ENCODE measurements around the gene DUSP18. TPM values are rescaled to one million over a fixed set of nuclear protein-coding genes. Genes with fewer than 3 reads are reported as not detected.

DUSP18 gene
- total and polyA plus RNA-seq, 2 of the 13 experiments (the other 11 are each of a cell fraction or from before 2014, with no cell fraction given), result 1.4 to 2.3 TPM

DNA sequence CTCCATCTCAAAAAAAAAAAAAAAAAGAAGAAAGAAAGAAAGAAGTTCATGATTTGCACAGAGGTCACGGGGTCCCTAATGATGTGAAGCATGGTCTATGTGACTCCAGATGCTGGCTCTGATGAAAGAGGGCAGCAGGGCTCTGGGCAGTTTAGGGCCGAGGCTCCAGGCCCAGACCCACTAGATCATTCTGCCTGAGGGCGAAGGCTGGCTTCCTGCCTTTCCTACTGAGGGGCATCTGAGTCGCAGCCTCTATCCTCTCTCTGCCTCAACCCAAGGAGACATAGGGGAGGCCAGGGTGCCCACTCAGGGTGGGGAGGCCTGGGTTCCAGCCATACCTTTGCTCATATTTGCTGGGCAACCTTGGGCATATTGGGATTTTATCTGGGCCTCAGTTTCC is 27.3 kb downstream of the DUSP18 start:
- H3K4me3 ChIP-seq (replicated peaks in 1 of 3; ENCODE audit: insufficient read depth in 1 of 3, low read depth in 2 of 3, low read length in 3 of 3), result no peak overlapping the region
- H3K36me3 ChIP-seq (replicated peaks in 1 of 2; ENCODE audit: control insufficient read depth in 1 of 2, insufficient read depth in 2 of 2, low read length in 2 of 2), result no peaks in the 10 kb centered on the region
- no TSS peak for BruUV-seq (replicated peaks)
- in situ Hi-C loops (cut with HindIII; ENCODE audit: extremely low pct_ligation_motif_present, low pct_unique_long_range_greater_than_20kb) (no loop called here), intact Hi-C loops (cut with micrococcal nuclease; ENCODE audit: unreplicated experiment) (no loop called here)
- H3K27me3 ChIP-seq (ENCODE audit: control insufficient read depth in 1 of 2, insufficient read depth in 2 of 2, low read length in 2 of 2), result peaks cover 0 to 6% of the 10 kb centered on the region in 2 experiments; a peak in 4 of 5 replicates
- ChIA-PET POLR2A (no interaction called here), CTCF (ENCODE audit: low intra/inter-chr PET ratio, low total read pairs) (no interaction called here)
- TF ChIP-seq THAP9 (CRISPR knock-in tag; IDR thresholded peaks at IDR 0.05; ENCODE audit: borderline replicate concordance) (no peak), ZSCAN20 (CRISPR knock-in tag; IDR thresholded peaks at IDR 0.05; ENCODE audit: borderline replicate concordance) (no peak), NFIC (IDR thresholded peaks at IDR 0.05; ENCODE audit: low read length) (no peak), MXI1 (IDR thresholded peaks at IDR 0.05; ENCODE audit: borderline replicate concordance, low read depth, low read length) (no peak), PRDM10 (CRISPR knock-in tag; IDR thresholded peaks at IDR 0.05; ENCODE audit: low read depth) (no peak), ZNF720 (CRISPR knock-in tag; IDR thresholded peaks at IDR 0.05) (no peak), RBFOX2 (IDR thresholded peaks at IDR 0.05; ENCODE audit: low read depth, low read length) (no peak), ZNF329 (CRISPR knock-in tag; IDR thresholded peaks at IDR 0.05; ENCODE audit: low read depth) (no peak), KLF12 (CRISPR knock-in tag; IDR thresholded peaks at IDR 0.05; ENCODE audit: borderline replicate concordance) (no peak)
- H2AFZ ChIP-seq (ENCODE audit: low read length), result no peak overlapping the region
- ATAC-seq (no peak), DNase-seq (ENCODE audit: low spot score) (no peak), FAIRE-seq (no peak)
- no peaks in the 10 kb centered on the region for H4K20me1 ChIP-seq (ENCODE audit: insufficient read depth, low read length)
- peaks cover 10% of the 10 kb centered on the region for H3K4me1 ChIP-seq (ENCODE audit: insufficient read depth, low read length)
- 24% methylated on average over 2 of the region's 4 CpGs for WGBS (ENCODE audit: low lambda C conversion rate)
- H3K9me3 ChIP-seq (ENCODE audit: low read length), result no peaks in the 10 kb centered on the region
- H3K4me2 ChIP-seq (ENCODE audit: low read depth, low read length), result no peak overlapping the region
- H3K27ac ChIP-seq (ENCODE audit: extremely low read length, insufficient read depth, low read length), result no peak overlapping the region
- H3K9ac ChIP-seq (ENCODE audit: insufficient read depth, low read depth, low read length), result no peak overlapping the region
- no peaks in the 10 kb centered on the region for H3K79me2 ChIP-seq (ENCODE audit: insufficient read depth, low read length)
